HCT116 (cell line): ENCODE results near the gene LTO1.
"Not testable (repeated sequence)": the region's sequence is repeated elsewhere in the genome, so short reads cannot be mapped to it uniquely, and the experiment has no call there.

ENCODE experiments used
- EGR1 ChIP-seq: IDR thresholded peaks from 2 replicates; pipeline ENCODE4 v1.6.1; 2012; ENCODE audit warnings: low read depth
- EZH2 ChIP-seq: fragments of 200-600 bp; sonication (generic); IDR thresholded peaks from 2 replicates; pipeline ENCODE4 v1.6.1; 2017; ENCODE audit warnings: antibody characterized with exemption, mixed run types
- EZH2phosphoT487 ChIP-seq: fragments of 200-600 bp; IDR thresholded peaks from 2 replicates; pipeline ENCODE4 v1.6.1; 2018; ENCODE audit warnings: antibody characterized with exemption, borderline replicate concordance
- POLR2A ChIP-seq: IDR thresholded peaks from 2 replicates; pipeline ENCODE4 v1.7.0; 2011; ENCODE audit warnings: borderline replicate concordance; ENCODE audit not compliant: insufficient read depth, insufficient read length; ENCODE audit errors: extremely low read depth
- POLR2AphosphoS5 ChIP-seq: IDR thresholded peaks from 2 replicates; pipeline ENCODE4 v1.6.1; 2011; ENCODE audit warnings: mild to moderate bottlenecking, low read depth, low read length, moderate library complexity
- SIN3A ChIP-seq: IDR thresholded peaks from 2 replicates; pipeline ENCODE4 v1.6.1; 2012; ENCODE audit warnings: low read depth
- SRF ChIP-seq: IDR thresholded peaks from 2 replicates; pipeline ENCODE4 v1.6.1; 2012; ENCODE audit warnings: low read depth
- YY1 ChIP-seq: IDR thresholded peaks from 2 replicates; pipeline ENCODE4 v1.6.1; 2011; ENCODE audit warnings: low read length, low read depth, moderate library complexity, mild to moderate bottlenecking; ENCODE audit not compliant: insufficient replicate concordance; ENCODE audit errors: extremely low read depth
- TF ChIP-seq, protein P1 (sequence below), 3 experiments: fragments of 200-600 bp in 1 of 3; sonication (generic) in 1 of 3; IDR thresholded peaks in 2 of 3; conservative IDR thresholded peaks in 1 of 3; 2 replicates each; pipeline ENCODE4 v1.5.1; 2012 to 2017; ENCODE audit warnings: low read depth in 2 of 3, low read length in 2 of 3, antibody characterized with exemption in 1 of 3, borderline replicate concordance in 1 of 3, control low read depth in 1 of 3, mild to moderate bottlenecking in 1 of 3, mixed read lengths in 1 of 3, mixed run types in 1 of 3, moderate library complexity in 1 of 3; ENCODE audit not compliant: insufficient read depth in 1 of 3
- TF ChIP-seq, protein P2 (sequence below): IDR thresholded peaks from 2 replicates; pipeline ENCODE4 v1.6.1; 2012; ENCODE audit warnings: low read depth

DNA sequence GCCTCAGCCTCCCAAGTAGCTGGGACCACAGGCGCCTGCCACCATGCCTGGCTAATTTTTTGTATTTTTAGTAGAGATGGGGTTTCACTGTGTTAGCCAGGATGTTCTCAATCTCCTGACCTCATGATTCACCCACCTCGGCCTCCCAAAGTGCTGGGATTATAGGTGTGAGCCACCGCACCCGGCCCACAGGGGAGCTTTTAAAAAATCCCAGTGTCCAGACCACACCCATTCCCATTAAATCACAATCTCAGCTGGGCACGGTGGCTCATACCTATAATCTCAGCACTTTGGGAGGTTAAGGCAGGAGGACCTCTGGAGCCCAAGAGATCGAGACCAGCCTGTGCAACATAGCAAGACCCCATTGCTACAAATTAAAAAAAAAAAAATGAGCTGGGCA lies 20.8 kb upstream of the LTO1 start:
- not testable (repeated sequence) for TF ChIP-seq EZH2phosphoT487, POLR2A, POLR2AphosphoS5, YY1, SRF, EZH2, SIN3A, EGR1
- TF ChIP-seq, protein P1, sequence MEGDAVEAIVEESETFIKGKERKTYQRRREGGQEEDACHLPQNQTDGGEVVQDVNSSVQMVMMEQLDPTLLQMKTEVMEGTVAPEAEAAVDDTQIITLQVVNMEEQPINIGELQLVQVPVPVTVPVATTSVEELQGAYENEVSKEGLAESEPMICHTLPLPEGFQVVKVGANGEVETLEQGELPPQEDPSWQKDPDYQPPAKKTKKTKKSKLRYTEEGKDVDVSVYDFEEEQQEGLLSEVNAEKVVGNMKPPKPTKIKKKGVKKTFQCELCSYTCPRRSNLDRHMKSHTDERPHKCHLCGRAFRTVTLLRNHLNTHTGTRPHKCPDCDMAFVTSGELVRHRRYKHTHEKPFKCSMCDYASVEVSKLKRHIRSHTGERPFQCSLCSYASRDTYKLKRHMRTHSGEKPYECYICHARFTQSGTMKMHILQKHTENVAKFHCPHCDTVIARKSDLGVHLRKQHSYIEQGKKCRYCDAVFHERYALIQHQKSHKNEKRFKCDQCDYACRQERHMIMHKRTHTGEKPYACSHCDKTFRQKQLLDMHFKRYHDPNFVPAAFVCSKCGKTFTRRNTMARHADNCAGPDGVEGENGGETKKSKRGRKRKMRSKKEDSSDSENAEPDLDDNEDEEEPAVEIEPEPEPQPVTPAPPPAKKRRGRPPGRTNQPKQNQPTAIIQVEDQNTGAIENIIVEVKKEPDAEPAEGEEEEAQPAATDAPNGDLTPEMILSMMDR (IDR thresholded peaks at IDR 0.05 in 2 of 3, conservative IDR thresholded peaks at IDR 0.05 in 1 of 3; ENCODE audit: borderline replicate concordance in 1 of 3, insufficient read depth in 1 of 3, low read depth in 2 of 3, low read length in 2 of 3) = not testable (repeated sequence)
- TF ChIP-seq, protein P2, sequence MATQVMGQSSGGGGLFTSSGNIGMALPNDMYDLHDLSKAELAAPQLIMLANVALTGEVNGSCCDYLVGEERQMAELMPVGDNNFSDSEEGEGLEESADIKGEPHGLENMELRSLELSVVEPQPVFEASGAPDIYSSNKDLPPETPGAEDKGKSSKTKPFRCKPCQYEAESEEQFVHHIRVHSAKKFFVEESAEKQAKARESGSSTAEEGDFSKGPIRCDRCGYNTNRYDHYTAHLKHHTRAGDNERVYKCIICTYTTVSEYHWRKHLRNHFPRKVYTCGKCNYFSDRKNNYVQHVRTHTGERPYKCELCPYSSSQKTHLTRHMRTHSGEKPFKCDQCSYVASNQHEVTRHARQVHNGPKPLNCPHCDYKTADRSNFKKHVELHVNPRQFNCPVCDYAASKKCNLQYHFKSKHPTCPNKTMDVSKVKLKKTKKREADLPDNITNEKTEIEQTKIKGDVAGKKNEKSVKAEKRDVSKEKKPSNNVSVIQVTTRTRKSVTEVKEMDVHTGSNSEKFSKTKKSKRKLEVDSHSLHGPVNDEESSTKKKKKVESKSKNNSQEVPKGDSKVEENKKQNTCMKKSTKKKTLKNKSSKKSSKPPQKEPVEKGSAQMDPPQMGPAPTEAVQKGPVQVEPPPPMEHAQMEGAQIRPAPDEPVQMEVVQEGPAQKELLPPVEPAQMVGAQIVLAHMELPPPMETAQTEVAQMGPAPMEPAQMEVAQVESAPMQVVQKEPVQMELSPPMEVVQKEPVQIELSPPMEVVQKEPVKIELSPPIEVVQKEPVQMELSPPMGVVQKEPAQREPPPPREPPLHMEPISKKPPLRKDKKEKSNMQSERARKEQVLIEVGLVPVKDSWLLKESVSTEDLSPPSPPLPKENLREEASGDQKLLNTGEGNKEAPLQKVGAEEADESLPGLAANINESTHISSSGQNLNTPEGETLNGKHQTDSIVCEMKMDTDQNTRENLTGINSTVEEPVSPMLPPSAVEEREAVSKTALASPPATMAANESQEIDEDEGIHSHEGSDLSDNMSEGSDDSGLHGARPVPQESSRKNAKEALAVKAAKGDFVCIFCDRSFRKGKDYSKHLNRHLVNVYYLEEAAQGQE = not testable (repeated sequence)
